LHCN-M2 (cell line): ENCODE measurements around the gene CLCN3. TPM values are rescaled to one million over a fixed set of nuclear protein-coding genes. Genes with fewer than 3 reads are reported as not detected.
"Not testable (repeated sequence)": the region's sequence is repeated elsewhere in the genome, so short reads cannot be mapped to it uniquely, and the experiment has no call there.

Experiments used
- DNase-seq: peaks from one replicate; pipeline ENCODE4 v3.0.0-alpha.2; 2012; ENCODE audit warnings: low read depth
- total RNA-seq: library from RNA; depleted of rRNA; stranded (reverse); fragments of >200 nt; gene quantifications from 2 replicates; pipeline ENCODE4 v1.2.3, GENCODE V29; 2014

Gene CLCN3
- total RNA-seq, 1 experiment from 2014 or later = 32.9 TPM

DNA sequence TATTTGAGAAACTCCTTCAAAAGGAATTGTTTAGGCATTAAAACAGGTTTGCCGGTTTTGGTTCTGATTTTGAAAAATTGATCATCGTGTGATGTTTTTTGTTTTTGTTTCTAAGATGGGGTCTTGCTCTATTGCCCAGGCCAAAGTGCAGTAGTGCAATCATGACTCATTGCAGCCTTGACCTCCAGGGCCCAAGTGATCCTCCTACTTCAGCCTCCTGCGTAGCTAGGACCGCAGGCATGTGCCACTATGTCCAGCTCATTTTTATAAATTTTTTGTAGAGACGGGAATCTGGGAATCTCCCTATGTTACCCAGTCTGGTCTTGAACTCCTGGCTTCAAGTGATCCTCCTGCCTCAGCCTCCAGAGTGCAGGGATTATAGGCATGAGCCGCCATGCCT is 35.0 kb downstream of the CLCN3 start:
- DNase-seq = no peak

DNA sequence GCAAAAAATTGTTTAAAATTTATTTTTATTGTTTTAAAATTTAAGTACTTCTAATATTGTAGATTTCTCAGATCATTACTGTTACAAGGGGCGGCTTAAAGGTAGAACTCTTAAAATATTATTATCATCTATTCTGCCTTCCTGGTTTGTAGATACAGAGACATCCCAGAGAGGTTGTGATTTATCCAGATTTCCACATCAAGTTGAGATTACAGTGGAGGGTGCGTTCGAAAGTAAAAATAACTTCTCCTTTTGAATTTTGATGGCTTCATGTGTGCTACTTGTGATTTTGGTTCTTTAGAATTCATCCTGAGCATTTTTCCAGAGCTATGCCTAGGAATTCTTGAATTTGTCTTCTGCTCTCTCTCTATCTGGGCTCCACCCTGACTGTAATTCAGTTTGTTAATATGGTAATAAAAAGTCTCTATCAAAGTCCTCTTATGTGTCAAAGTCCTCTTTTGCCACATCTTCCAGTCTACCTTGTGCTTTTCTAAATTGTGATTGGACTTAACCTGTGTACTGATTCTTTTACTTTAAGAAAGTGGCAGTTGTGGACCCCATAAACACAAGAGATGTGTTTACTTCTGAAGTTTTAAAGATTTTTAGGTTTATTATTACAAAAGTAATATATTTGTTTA is 37.2 kb downstream of the CLCN3 start:
- DNase-seq = no peak

DNA sequence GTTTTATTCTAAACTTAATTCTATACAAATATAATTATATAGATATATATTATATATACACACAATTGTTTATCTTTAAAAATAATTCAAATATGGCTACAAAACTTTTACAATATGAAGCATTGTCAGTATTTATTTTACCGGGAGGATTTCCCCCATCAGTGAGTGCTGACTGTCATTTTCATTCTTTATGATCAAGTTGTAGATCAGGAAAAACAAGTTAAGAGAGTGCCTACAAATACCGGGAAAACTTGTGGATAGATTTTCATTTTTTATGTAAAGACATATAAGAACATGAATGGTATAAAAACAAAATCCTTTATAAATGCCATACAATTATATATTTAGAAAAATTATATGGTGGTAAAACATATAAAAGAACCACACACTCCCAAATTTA is 37.8 kb downstream of the CLCN3 start:
- no peak for DNase-seq

DNA sequence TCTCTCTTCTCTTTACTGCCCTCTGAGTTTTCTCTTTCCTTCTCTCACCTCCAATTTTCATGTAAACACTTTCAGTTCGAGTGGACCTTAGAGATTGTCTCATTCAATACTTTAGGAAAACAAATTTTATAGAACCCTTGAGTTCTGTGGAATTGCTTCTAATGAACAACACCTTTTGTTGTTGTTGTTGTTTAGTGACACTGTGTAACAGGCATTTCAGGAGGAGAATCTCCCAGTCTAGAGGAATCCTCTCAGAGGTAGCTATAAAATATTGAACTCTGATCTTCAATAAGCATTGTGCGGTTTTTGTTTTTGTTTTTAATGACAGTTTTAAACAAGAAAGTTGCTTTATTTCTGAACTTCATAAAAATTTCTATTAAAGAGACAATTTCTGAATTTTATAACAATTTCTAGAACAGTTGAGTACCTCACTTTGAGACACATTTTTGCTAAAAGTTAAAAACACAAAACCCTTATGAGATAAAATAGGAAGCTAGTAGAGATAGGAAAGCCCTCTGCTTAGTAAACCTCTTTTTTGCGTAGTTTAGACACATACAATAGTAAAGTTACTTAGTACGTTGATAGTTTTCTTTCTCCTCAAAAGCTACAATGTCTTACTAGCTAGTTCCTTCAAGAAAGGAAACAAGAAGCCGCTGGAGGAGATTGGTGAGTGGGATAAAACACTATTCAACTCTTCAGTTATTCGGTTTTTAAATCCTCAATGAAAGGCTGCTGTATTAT is 38.8 kb downstream of the CLCN3 start:
- no peak for DNase-seq

DNA sequence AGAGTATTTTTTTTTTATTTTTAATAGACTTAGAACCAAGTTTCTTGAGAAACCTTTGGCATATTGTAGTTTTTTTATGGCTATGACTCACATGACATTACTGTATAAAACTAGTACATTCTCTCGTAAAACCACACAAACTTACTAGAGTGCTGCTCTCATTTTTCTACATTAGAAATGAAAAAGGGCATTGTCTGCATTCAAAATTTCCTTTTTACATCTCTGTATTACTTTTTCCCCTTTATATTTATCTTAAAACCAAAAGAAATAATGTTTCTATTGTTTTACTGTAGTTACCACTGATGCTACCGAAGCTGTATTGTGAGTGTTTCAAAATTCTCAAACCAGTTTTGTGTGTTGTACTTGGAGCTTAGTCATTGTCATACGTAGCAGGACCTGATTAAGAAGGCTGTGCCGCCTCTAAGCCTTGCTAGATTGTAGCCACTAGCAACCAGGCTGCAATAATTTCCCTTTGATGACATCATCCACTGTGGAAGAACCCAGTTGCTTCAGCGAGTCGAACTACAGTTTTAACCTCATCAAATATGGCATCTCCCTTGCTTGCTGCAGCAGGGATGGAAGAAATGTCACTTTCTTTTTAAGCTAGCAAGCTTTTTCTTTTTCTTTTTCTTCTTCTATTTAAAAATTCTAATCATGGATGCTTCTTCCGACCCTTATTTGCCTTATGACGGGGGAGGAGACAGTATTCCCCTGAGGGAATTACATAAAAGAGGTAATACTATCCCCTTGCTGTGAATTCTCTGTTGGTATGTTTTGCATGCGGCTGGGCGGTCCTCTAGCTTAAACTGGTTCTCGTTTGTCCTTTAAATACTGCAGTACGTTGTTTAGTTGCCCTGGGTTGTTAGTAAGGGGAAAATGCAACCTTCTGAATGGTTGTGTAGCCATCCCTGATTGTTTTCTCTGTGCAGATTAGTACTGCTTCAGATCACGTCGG is 39.6 kb downstream of the CLCN3 start:
- DNase-seq = peak; percentile 97

DNA sequence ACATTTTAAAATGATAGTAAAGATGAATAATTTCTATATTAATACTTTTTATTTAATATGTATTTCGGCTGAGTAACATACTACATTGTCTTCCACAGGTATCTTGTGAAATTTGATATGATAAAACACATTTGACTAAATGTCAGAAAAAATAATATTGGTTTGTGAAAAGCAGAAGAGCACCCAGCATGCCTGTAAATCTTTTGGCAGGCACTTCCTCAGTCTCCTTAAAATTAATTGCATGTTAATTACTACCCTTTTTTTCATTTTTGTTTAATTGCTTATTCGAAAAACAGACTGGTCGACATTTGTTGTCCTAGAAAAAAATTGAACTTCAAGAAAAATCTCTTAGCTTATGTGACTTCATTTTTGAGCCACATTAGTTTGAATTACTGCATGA is 40.6 kb downstream of the CLCN3 start:
- DNase-seq = no peak

DNA sequence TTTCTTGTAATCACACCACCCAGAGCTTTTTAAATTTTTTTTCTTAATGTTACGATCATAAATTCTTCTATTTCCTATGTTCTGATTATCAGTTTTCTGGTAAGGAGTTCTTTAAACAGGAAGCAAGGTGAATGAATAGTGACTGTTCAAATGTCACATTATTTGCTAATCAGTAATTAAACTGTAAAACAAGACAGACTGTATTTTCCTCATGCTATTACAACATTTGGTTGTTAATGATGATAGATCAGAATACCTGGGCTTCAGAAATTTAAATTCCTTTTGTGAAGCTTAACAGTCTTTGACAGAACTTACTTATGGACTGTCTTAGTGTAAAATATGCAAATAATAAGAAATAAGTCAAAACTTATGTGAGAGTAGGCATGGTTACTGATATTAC is 41.4 kb downstream of the CLCN3 start:
- no peak for DNase-seq

DNA sequence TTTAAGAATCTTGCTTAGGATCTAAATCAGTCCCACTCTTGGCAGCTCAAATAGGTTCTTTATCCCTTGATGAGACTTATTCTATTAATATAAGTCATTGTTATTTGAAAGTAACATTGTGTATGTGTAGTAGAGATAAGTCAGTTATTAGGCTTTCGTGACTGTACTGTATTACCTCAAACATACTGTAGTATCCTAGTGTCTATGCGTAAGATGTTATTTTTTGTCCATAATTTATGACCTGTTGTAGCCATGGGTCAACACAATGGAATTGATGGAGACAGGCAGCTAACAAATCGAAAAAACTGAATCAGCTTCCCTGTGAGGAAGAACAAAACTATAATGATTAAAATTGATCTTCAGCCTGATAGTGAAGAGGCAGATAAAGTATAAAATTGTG is 41.8 kb downstream of the CLCN3 start:
- DNase-seq = no peak

DNA sequence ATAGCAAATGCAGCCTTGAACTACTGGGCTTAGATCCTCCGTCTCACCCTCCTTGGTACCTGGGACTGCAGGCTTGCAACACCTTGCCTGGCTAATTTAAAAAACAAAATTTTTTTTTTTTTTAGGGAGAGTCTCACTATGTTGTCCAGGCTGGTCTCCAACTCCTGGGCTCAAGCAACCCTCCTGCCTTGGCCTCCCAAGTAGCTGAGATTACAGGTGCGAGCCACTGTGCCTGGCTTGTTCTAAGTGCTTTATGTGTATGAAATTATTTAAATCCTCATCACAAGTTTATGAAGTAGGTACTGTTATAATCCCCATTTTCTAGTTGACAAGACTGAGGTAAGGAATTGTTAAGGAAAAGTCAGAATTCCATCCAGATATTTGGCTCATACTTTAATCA is 43.0 kb downstream of the CLCN3 start:
- no peak for DNase-seq

DNA sequence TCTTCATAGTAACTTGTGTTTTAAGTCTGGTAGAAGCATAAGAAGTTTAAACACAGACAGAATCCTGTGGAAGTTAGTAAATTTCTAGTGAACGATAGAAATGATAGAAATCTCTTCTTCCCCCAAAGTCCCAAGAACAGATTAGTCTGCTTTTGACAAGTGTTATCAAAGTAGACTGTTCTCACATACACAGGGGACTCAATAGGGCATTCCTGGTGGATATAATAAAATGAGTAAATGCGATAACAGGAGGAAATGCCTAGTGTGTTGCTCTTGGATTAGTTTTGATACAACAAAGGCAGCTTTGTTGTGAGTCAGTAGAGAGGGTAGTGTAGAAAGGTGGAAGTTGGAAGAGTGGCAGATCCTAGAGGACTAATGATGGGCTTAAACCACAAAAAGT is 43.5 kb downstream of the CLCN3 start:
- DNase-seq = no peak

DNA sequence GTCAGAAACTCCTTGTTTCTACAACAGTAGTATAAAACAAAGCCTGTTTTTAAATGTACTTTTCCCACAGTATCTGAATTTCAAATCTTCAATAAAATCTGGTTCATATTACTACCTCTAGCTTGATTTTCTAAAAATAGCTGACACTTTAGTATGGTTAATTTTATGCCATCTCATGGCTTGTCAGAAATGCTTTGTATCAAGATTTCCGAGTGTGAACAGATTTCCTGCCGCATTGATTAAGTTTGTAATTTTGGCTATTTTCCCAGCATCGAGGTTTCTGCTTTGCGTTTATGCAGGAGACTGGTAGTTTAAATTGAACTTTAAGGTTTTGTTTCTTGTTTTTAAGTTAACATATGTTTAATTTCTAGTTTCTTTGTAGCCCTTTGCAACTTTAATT is 44.2 kb downstream of the CLCN3 start:
- no peak for DNase-seq

DNA sequence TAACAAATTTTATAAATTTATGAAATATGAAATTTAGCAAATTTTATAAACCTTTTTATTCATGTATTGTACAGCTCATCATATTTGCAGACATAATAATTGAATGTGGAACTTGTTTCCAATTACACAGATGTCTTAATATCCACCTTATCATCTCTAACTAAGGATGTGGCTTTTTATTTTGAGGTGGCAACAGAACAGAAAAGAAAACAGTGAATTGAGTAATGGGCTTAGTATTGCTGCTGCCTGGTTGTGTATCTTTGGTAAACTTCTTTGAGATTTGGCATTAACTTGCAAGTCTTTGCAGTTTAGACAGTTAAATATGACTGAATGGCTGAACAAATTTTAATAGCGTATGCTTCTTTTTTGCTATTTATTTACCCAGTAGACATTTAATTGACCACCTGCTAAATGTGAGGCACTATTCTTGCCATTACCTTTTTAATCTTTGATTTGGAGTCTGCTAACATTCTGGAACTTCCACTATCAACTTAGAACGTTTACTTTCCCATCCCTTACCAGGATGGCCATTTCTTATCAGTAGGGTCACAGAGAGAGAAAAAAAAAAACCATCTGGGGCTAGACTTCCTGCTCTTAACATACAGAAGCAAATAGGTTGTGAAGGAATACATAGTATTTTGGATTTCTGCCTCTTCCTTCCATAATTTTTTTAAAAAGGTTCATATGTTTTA is 44.8 kb downstream of the CLCN3 start:
- DNase-seq = no peak

DNA sequence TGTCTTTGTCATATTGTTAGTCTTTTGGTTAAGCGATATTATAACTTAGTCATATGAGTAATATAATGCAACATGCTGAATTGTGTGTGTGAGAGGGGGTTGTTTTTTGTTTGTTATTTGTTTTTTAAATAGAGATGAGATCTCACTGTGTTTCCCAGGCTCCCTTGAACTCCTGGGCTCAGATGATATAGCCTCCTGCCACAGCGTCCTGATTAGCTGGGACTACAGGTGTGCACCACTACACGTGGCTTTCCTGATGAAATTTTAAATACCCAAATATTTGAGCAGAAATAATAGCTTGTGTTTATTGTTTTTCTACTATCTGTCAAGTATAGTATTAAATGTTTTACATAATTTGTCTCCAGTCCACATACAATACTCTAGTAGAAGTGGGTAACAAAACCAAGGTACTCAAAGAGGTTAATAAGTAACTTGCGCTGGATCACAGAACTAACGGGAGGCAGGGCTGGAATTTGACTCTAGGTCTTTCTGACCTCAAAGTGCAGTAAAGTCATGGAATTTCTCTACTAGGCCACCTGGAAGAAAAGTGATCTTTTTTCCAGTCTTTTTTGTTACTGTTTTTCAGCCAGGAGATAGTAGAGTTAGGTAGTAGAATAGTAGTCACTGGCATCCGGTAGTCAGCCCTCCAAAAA is 47.8 kb downstream of the CLCN3 start:
- DNase-seq = no peak

DNA sequence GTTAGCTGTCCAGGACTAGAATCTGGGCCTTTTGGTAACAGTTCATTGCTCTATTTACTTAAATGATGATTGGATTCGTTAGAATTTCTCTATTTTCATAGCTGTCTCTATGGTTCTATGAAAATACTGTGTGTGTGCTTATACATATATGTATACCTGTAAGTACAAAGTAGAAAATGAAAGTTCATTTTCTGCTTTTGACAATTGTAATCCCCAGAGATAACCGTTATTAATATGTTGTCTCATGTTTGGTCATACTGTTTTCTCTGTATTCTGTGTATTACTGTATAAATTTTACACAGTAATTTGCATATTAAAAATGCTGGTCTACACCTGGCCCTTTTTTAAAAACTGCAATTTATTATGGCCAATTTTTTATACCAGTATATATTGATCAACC is 55.4 kb downstream of the CLCN3 start:
- no peak for DNase-seq

DNA sequence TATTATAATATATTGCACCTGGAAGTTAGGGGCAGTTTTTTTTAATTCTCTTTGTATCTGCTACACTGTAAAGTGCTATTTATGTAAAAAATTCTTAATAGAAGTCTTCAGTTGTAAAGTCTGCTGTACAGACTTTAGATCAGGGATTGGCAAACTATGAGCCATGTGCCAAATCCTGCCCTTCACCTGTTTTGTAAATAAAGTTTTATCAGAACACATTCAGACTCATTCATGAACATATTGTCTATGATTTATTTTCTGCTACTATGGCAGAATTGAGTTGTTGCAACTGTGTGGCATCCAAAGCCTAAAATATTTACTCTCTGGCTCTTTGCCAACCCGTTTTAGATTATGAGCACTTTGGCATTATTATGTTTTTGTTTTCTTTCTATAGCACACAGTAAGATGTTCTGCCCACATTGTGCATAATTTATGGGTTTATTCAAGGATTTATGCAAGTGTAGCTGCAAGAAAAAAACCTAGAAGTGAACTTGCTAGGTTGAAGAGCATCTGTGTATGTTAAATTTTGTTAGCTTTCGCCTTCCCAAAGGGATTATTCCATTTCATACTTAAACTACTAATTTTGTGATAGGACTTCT is 56.9 kb downstream of the CLCN3 start:
- no peak for DNase-seq

DNA sequence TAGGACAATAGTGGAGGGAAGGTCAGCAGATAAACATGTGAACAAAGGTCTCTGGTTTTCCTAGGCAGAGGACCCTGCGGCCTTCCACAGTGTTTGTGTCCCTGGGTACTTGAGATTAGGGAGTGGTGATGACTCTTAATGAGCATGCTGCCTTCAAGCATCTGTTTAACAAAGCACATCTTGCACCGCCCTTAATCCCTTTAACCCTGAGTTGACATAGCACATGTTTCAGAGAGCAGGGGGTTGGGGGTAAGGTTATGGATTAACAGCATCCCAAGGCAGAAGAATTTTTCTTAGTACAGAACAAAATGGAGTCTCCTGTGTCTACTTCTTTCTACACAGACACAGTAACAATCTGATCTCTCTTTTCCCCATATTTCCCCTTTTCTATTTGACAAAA is 58.1 kb downstream of the CLCN3 start:
- DNase-seq = not testable (repeated sequence)

DNA sequence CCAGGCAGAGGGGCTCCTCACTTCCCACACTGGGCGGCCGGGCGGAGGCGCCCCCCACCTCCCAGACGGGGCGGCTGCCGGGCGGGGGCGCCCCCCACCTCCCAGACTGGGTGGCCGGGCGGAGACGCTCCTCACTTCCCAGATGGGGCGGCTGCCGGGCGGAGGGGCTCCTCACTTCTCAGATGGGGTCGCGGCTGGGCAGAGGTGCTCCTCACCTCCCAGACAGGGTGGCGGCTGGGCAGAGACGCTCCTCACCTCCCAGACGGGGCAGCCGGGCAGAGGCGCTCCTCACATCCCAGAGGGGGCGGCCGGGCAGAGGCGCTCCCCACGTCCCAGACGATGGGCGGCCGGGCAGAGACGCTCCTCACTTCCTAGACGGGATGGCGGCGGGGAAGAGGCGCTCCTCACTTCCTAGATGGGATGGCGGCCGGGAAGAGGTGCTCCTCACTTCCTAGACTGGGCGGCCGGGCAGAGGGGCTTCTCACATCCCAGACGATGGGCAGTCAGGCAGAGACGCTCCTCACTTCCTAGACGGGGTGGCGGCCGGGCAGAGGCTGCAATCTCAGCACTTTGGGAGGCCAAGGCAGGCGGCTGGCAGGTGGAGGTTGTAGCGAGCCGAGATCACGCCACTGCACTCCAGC is 58.7 kb downstream of the CLCN3 start:
- not testable (repeated sequence) for DNase-seq

DNA sequence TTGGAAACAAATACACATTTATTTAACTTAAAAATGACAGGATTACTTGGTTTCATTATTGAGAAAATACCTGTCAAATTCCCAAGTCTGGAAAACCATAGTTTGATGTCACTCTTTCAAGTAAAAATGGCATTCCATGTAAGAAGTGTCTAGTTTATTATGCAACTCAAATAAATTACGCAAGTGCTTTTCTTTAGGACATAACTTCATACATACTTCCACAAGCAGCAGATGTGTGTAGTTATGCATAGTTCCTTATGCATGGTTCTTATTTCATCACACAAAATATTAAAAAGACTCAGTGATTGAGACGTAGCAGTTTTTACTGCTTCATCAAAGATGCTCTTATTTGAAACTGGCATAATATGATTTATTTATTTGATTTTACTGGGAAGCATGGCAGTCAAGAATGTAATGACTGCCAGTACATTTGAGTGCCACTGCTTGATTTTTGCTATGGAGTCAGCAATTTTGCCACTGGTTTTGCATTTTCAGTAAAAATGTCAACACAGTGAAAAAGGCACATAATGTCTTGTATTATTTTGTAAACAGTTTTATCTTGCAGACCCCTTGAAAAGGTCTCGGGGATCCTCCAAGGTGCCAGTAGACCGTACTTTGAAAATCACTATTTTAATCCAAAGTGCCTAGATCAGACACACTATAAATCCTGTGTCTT is 62.1 kb downstream of the CLCN3 start:
- DNase-seq = no peak

DNA sequence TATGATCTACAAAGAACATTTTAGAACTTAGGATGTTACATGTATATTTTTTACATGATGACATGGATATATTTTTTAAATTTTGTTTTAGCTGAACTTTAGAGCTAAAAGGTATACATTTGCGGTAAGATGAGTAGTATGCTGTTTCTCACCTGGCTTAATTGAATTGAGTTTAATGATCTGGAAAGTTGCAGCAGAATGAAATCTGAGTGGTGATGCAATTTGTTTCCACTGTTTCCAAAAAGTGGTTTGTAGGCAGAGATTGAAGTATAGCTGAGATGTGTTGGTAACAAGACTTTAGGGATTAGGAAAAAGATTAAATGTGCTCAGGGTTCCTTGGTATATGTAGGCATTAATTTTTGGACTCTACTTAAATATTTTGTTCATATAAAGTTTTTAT is 69.3 kb downstream of the CLCN3 start:
- no peak for DNase-seq

DNA sequence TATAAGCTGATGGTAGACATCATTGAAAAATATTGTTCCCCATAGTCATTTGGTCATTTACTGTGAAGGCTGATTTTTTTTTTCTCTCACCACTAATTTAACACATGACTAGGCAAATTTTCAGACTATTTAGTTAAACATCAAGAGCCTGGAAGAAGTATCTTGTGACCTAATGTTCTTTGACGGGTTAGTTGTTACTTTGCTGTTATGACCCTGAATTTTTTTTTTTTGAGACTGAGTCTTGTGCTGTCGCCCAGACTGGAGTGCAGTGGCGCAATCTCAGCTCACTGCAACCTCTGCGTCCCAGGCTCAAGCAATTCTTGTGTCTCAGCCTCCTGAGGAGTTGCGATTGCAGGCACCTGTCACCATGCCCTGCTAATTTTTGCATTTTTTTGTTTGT is 70.4 kb downstream of the CLCN3 start:
- no peak for DNase-seq
